Caco-2 (cell line): ENCODE data around the gene JAK1. TPM values are rescaled to one million over a fixed set of nuclear protein-coding genes. Genes with fewer than 3 reads are reported as not detected.

Experiments
- Bru-seq: library from RNA; stranded (reverse); fragments of 400-500 nt; gene quantifications from one replicate; lab custom pipeline; 2021; lab: Mats Ljungman, UMichigan
- BruChase-seq, 2 experiments: library from RNA; stranded (reverse); fragments of 400-500 nt; gene quantifications; one replicate each; lab custom pipeline; 2021; lab: Mats Ljungman, UMichigan
- BruUV-seq: library from RNA; stranded (reverse); fragments of 400-500 nt; replicated peaks from 2 replicates; lab custom pipeline; 2021; lab: Mats Ljungman, UMichigan
- CTCF ChIA-PET: fragments of 300-600 bp; sonication (Branson Sonifier 250); formaldehyde crosslinking; loops from one replicate; lab custom pipeline; 2022; ENCODE audit warnings: antibody characterized with exemption; lab: Charles Lee
- POLR2A ChIA-PET: fragments of 300-600 bp; sonication (Branson Sonifier 250); formaldehyde crosslinking; loops from one replicate; lab custom pipeline; 2022; ENCODE audit warnings: antibody characterized with exemption; lab: Charles Lee
- DNase-seq, 2 experiments: peaks; one replicate each; pipeline versions ENCODE4 v3.0.0 to v3.0.0-alpha.2; 2020 to 2022
- H3K27me3 ChIP-seq: replicated peaks from 2 replicates; pipeline ENCODE4 v1.6.0; 2011; ENCODE audit warnings: low read length; ENCODE audit not compliant: control insufficient read depth, insufficient read depth
- H3K36me3 ChIP-seq: 2 replicates; pipeline ENCODE4 v1.5.1; 2011; ENCODE audit warnings: low read length; ENCODE audit not compliant: control insufficient read depth, insufficient read depth
- H3K4me1 ChIP-seq: fragments of 250-450 bp; sonication (Bioruptor Pico); 2 replicates; pipeline ENCODE4 v1.5.1; 2020; ENCODE audit warnings: mild to moderate bottlenecking
- H3K4me3 ChIP-seq: 2 replicates; pipeline ENCODE4 v1.5.1; 2011; ENCODE audit warnings: low read depth, mild to moderate bottlenecking, control low read depth, low read length
- H3K9me3 ChIP-seq: fragments of 250-450 bp; sonication (Bioruptor Pico); 2 replicates; pipeline ENCODE4 v1.5.1; 2020; ENCODE audit warnings: mild to moderate bottlenecking, moderate library complexity
- H3K27ac Mint-ChIP-seq: one replicate; pipeline ENCODE4 v1.8.0; 2022; ENCODE audit warnings: mixed read lengths; ENCODE audit not compliant: unreplicated experiment
- H3K27me3 Mint-ChIP-seq: one replicate; pipeline ENCODE4 v1.8.0; 2022; ENCODE audit warnings: mixed read lengths; ENCODE audit not compliant: insufficient read depth, unreplicated experiment
- H3K36me3 Mint-ChIP-seq: one replicate; pipeline ENCODE4 v1.8.0; 2022; ENCODE audit warnings: mild to moderate bottlenecking, mixed read lengths; ENCODE audit not compliant: insufficient read depth, unreplicated experiment
- H3K4me1 Mint-ChIP-seq: one replicate; pipeline ENCODE4 v1.8.0; 2022; ENCODE audit warnings: low read depth, mixed read lengths; ENCODE audit not compliant: unreplicated experiment
- H3K4me3 Mint-ChIP-seq: one replicate; pipeline ENCODE4 v1.8.0; 2022; ENCODE audit warnings: mild to moderate bottlenecking, moderate library complexity, mixed read lengths; ENCODE audit not compliant: unreplicated experiment
- H3K9me3 Mint-ChIP-seq: one replicate; pipeline ENCODE4 v1.8.0; 2022; ENCODE audit warnings: mixed read lengths; ENCODE audit not compliant: unreplicated experiment
- CTCF ChIP-seq, 2 experiments: fragments of 200-600 bp in 1 of 2; IDR thresholded peaks; 1 replicate in 1 of 2; 2 replicates in 1 of 2; pipeline versions ENCODE4 v1.5.1 to v1.8.0; 2011 to 2022; ENCODE audit warnings: antibody characterized with exemption in 1 of 2, control low read depth in 1 of 2, inconsistent platforms in 1 of 2, low read depth in 1 of 2, low read length in 1 of 2, mild to moderate bottlenecking in 1 of 2, moderate library complexity in 1 of 2; ENCODE audit not compliant: insufficient read depth in 1 of 2, severe bottlenecking in 1 of 2, unreplicated experiment in 1 of 2
- intact Hi-C: fragments of 100-400 bp; cut with micrococcal nuclease; formaldehyde crosslinking; loops from one replicate; pipeline ENCODE4 v1.10.0; 2022; ENCODE audit not compliant: unreplicated experiment
- long read RNA-seq: library from polyadenylated mRNA; stranded (forward); transcript quantifications from one replicate; pipeline ENCODE4 v2.0.0, GENCODE V29; 2022
- total RNA-seq: library from RNA; stranded (reverse); gene quantifications from 2 replicates; pipeline ENCODE4 v1.2.3, GENCODE V29; 2022

JAK1 gene
- total RNA-seq (35.5 and 35.7 TPM in 2 replicates), Bru-seq, nascent RNA (percentile 71 among the genes with signal in this experiment), BruChase-seq, experiment 1, labeled RNA remaining after a 2-hour chase (percentile 65 among the genes with signal in this experiment), BruChase-seq, experiment 2, labeled RNA remaining after a 6-hour chase (percentile 74 among the genes with signal in this experiment)
- long read RNA-seq, full-length matches to known transcripts = 35 of 59 reads
- long read RNA-seq, partial matches to known transcripts = 13 of 59 reads
- long read RNA-seq, other reads (novel, unspliced or antisense) = 11 of 59 reads

- Histone ChIP-seq H3K36me3 (no peaks in the 10 kb centered on the region), H3K9me3 (no peaks in the 10 kb centered on the region), H3K27me3 (no peaks in the 10 kb centered on the region), H3K4me3 (peak within 1 kb of the TSS; percentile 72), H3K4me1 (no peaks in the 10 kb centered on the region)
- TF ChIP-seq CTCF (IDR thresholded peaks at IDR 0.05; ENCODE audit: insufficient read depth in 1 of 2, low read depth in 1 of 2, low read length in 1 of 2, severe bottlenecking in 1 of 2, unreplicated experiment in 1 of 2) = no peak
- Mint-ChIP-seq H3K27me3 (no peaks in the 10 kb centered on the region), H3K4me1 (no peaks in the 10 kb centered on the region), H3K36me3 (no peaks in the 10 kb centered on the region), H3K9me3 (no peaks in the 10 kb centered on the region), H3K27ac (peak within 1 kb of the TSS; percentile 39), H3K4me3 (peak within 1 kb of the TSS; percentile 75)
- CTCF ChIA-PET = interaction anchor here (0.8 kb wide), 1 partner anchor 54 kb away, joined by 4 read pairs; no protein-coding TSS in a partner anchor
- POLR2A ChIA-PET = interaction anchor here (0.6 to 0.8 kb wide), 5 partner anchors 10 to 453 kb away, joined by 3 to 9 read pairs (median 5); no protein-coding TSS in a partner anchor
- peak; percentile 71 to 84 for DNase-seq
- BruUV-seq = no TSS peak
- intact Hi-C loops = loop anchor here (1.0 to 5.0 kb wide), 5 partner anchors 16 to 105 kb away; no protein-coding TSS in a partner anchor
These were observed at the start of gene JAK1 for GRCh38 chr1:64966158-64966971. Gene JAK1, minus strand, starts transcription at chr1:64966549. Its CDS starts 80,285 bp downstream, at chr1:64886264.

GRCh38 chr1:65014321-65014720, 48.0 kb upstream of the JAK1 start:
- Mint-ChIP-seq H3K9me3 (no peaks in the 10 kb centered on the region), H3K4me1 (no peaks in the 10 kb centered on the region), H3K4me3 (no peak overlapping the region), H3K27me3 (no peaks in the 10 kb centered on the region), H3K36me3 (no peaks in the 10 kb centered on the region), H3K27ac (no peak overlapping the region)
- BruUV-seq = no TSS peak
- intact Hi-C loops = no loop called here
- Histone ChIP-seq H3K4me1 (no peaks in the 10 kb centered on the region), H3K9me3 (no peaks in the 10 kb centered on the region), H3K36me3 (no peaks in the 10 kb centered on the region), H3K27me3 (no peaks in the 10 kb centered on the region), H3K4me3 (no peak overlapping the region)
- POLR2A ChIA-PET = no interaction called here
- no peak for TF ChIP-seq CTCF (IDR thresholded peaks at IDR 0.05; ENCODE audit: insufficient read depth in 1 of 2, low read depth in 1 of 2, low read length in 1 of 2, severe bottlenecking in 1 of 2, unreplicated experiment in 1 of 2)
- CTCF ChIA-PET = no interaction called here
- no peak for DNase-seq

GRCh38 chr1:65011983-65012382, 45.6 kb upstream of the JAK1 start:
- peaks cover 5% of the 10 kb centered on the region; the same call in 1 of the 2 replicates for H3K4me1 ChIP-seq
- no peak for TF ChIP-seq CTCF (IDR thresholded peaks at IDR 0.05; ENCODE audit: insufficient read depth in 1 of 2, low read depth in 1 of 2, low read length in 1 of 2, severe bottlenecking in 1 of 2, unreplicated experiment in 1 of 2)
- ChIA-PET POLR2A (no interaction called here), CTCF (interaction anchor here (1.2 kb wide), 1 partner anchor 9 kb away, joined by 4 read pairs; no protein-coding TSS in a partner anchor)
- no peak for DNase-seq
- intact Hi-C loops = no loop called here
- Mint-ChIP-seq H3K27ac (no peak overlapping the region), H3K9me3 (no peaks in the 10 kb centered on the region), H3K36me3 (no peaks in the 10 kb centered on the region), H3K4me3 (no peak overlapping the region), H3K4me1 (no peaks in the 10 kb centered on the region), H3K27me3 (no peaks in the 10 kb centered on the region)
- no peaks in the 10 kb centered on the region for H3K9me3 ChIP-seq
- H3K36me3 ChIP-seq = no peaks in the 10 kb centered on the region
- no peak overlapping the region for H3K4me3 ChIP-seq
- H3K27me3 ChIP-seq = no peaks in the 10 kb centered on the region
- BruUV-seq = no TSS peak
